Lower leg skin (tissue), 4 donors: ENCODE data around the gene ATF7. TPM values are rescaled to one million over a fixed set of nuclear protein-coding genes. Genes with fewer than 3 reads are reported as not detected.
"Not testable (repeated sequence)": the region's sequence is repeated elsewhere in the genome, so short reads cannot be mapped to it uniquely, and the experiment has no call there.

Experiments used
- DNase-seq, 2 donors: peaks; one replicate each; pipeline ENCODE4 v3.0.0-alpha.2; 2019; ENCODE audit warnings: low spot score in 2 of 2
- H3K4me3 ChIP-seq: fragments of 200-600 bp; sonication (generic); 2 replicates; pipeline ENCODE4 v1.5.1; 2017; ENCODE audit warnings: mild to moderate bottlenecking, low read depth; ENCODE audit not compliant: poor library complexity, severe bottlenecking
- CTCF ChIP-seq, 3 donors: fragments of 450-650 bp; IDR thresholded peaks; one replicate each; pipeline ENCODE4 v1.5.1; 2016; ENCODE audit warnings: antibody characterized with exemption in 3 of 3, mild to moderate bottlenecking in 3 of 3, moderate library complexity in 2 of 3
- POLR2A ChIP-seq, 2 donors: fragments of 450-650 bp; IDR thresholded peaks; one replicate each; pipeline ENCODE4 v1.6.1; 2016 to 2017; ENCODE audit warnings: antibody characterized with exemption in 2 of 2, mild to moderate bottlenecking in 1 of 2, moderate library complexity in 1 of 2
- WGBS, 2 donors: methylation state at CpG; one replicate each; pipeline ENCODE4 v1.1.5; 2018; 5-methylcytosine and 5-hydroxymethylcytosine counted together
- intact Hi-C: fragments of 100-400 bp; cut with DNase I; formaldehyde crosslinking; loops from one replicate; pipeline ENCODE4 v1.15.0; 2023; ENCODE audit warnings: low total_unique reads
- total RNA-seq, 4 donors: library from RNA; depleted of rRNA; stranded (reverse); fragments of >200 nt; gene quantifications; one replicate each; pipeline ENCODE4 v1.1.0, GENCODE V29; 2016

Gene ATF7
- total RNA-seq, 4 donors from 2014 or later, result 25.1 to 34.4 (median 29.0) TPM

- no peak overlapping the region for H3K4me3 ChIP-seq
- TF ChIP-seq POLR2A (IDR thresholded peaks at IDR 0.05) (no peak), CTCF (IDR thresholded peaks at IDR 0.05) (no peak)
- WGBS, 2 donors, result 76 to 80% methylated on average over 5 of the region's 5 CpGs
- no peak for DNase-seq
- intact Hi-C loops, result no loop called here
Observed at GRCh38 chr12:53643232-53643979, 17.2 kb upstream of the ATF7 start.

GRCh38 chr12:53638057-53638456 is 11.9 kb upstream of the ATF7 start:
- H3K4me3 ChIP-seq, result no peak overlapping the region
- no peak for TF ChIP-seq CTCF (IDR thresholded peaks at IDR 0.05)
- no peak for TF ChIP-seq POLR2A (IDR thresholded peaks at IDR 0.05)
- 83 to 93% methylated on average over 2 of the region's 2 CpGs for WGBS, 2 donors
- intact Hi-C loops, result no loop called here
- DNase-seq, result peak in 1 of 2 donors; percentile 26

GRCh38 chr12:53636641-53637040 is 10.5 kb upstream of the ATF7 start:
- no peak for TF ChIP-seq CTCF (IDR thresholded peaks at IDR 0.05)
- no peak for TF ChIP-seq POLR2A (IDR thresholded peaks at IDR 0.05)
- intact Hi-C loops, result no loop called here
- no peak for DNase-seq
- no peak overlapping the region for H3K4me3 ChIP-seq
- 40 to 71% methylated on average over 2 of the region's 2 CpGs for WGBS, 2 donors

- DNase-seq, result peak in 1 of 2 donors; percentile 1
- H3K4me3 ChIP-seq, intact Hi-C loops: not testable (repeated sequence)
Observed at GRCh38 chr12:53635708-53636107, 9.5 kb upstream of the ATF7 start.

GRCh38 chr12:53631721-53632120 is 5.5 kb upstream of the ATF7 start:
- TF ChIP-seq POLR2A (IDR thresholded peaks at IDR 0.05) (no peak), CTCF (IDR thresholded peaks at IDR 0.05) (no peak)
- 52 to 71% methylated on average over 1 of the region's 1 CpG for WGBS, 2 donors
- intact Hi-C loops, result no loop called here
- DNase-seq, result no peak
- H3K4me3 ChIP-seq, result no peak overlapping the region

GRCh38 chr12:53627919-53628318 is 1.7 kb upstream of the ATF7 start:
- DNase-seq, result no peak
- TF ChIP-seq CTCF (IDR thresholded peaks at IDR 0.05) (no peak), POLR2A (IDR thresholded peaks at IDR 0.05) (no peak)

More at GRCh38 chr12:53627919-53628318, 1.7 kb upstream of the ATF7 start:
- WGBS, 2 donors, result 88 to 90% methylated on average over 11 of the region's 11 CpGs
- intact Hi-C loops, result loop anchor here (10.0 kb wide), 1 partner anchor 47 kb away; the partner anchor contains the start of gene ATP5MC2
- no peak overlapping the region for H3K4me3 ChIP-seq
